PC-3 (cell line): ENCODE results near the gene ZNF532. TPM values are rescaled to one million over a fixed set of nuclear protein-coding genes. Genes with fewer than 3 reads are reported as not detected.

ENCODE experiments used
- ATAC-seq: fragments of 200-7000 bp; cut with Tn5 transposase; 2 replicates; pipeline ENCODE4 v1.9.1; 2020; ENCODE audit warnings: mild to moderate bottlenecking, moderate library complexity
- BruUV-seq: library from RNA; stranded (reverse); fragments of 400-500 nt; replicated peaks from 2 replicates; lab custom pipeline; 2021; lab: Mats Ljungman, UMichigan
- CTCF ChIA-PET: fragments of 300-600 bp; sonication (Branson Sonifier 250); formaldehyde crosslinking; loops from one replicate; lab custom pipeline; 2022; ENCODE audit warnings: antibody characterized with exemption; lab: Charles Lee
- POLR2A ChIA-PET: fragments of 300-600 bp; sonication (Branson Sonifier 250); formaldehyde crosslinking; loops from one replicate; lab custom pipeline; 2022; ENCODE audit warnings: antibody characterized with exemption; ENCODE audit not compliant: unreplicated experiment; lab: Charles Lee
- DNase-seq: peaks from one replicate; pipeline ENCODE4 v3.0.0-alpha.2; 2015
- H2AFZ ChIP-seq: fragments of 300-600 bp; sonication (generic); 2 replicates; pipeline ENCODE4 v1.6.0; 2016; ENCODE audit warnings: antibody characterized with exemption, low read length
- H3F3A ChIP-seq: fragments of 300-600 bp; sonication (generic); one replicate; pipeline ENCODE4 v1.6.0; 2017; ENCODE audit warnings: antibody characterized with exemption, low read length, control low read depth, mild to moderate bottlenecking; ENCODE audit not compliant: unreplicated experiment
- H3K27ac ChIP-seq: fragments of 300-600 bp; sonication (generic); 2 replicates; pipeline ENCODE4 v1.5.1; 2016; ENCODE audit warnings: mild to moderate bottlenecking, low read length
- H3K27me3 ChIP-seq: fragments of 300-600 bp; sonication (generic); 2 replicates; pipeline ENCODE4 v1.6.1; 2016; ENCODE audit warnings: low read length, mixed read lengths
- H3K36me3 ChIP-seq: fragments of 300-600 bp; sonication (generic); 2 replicates; pipeline ENCODE4 v1.6.1; 2016; ENCODE audit warnings: low read depth, mixed run types, low read length, mixed read lengths
- H3K4me1 ChIP-seq: fragments of 300-600 bp; sonication (generic); 2 replicates; pipeline ENCODE4 v1.5.1; 2016; ENCODE audit warnings: low read length; ENCODE audit not compliant: insufficient read depth
- H3K4me2 ChIP-seq: fragments of 300-600 bp; sonication (generic); 2 replicates; pipeline ENCODE4 v1.6.0; 2016; ENCODE audit warnings: low read length
- H3K4me3 ChIP-seq: fragments of 300-600 bp; sonication (generic); 2 replicates; pipeline ENCODE4 v1.5.1; 2016; ENCODE audit warnings: mild to moderate bottlenecking, low read length, mixed read lengths
- H3K79me2 ChIP-seq: fragments of 300-600 bp; sonication (generic); 2 replicates; pipeline ENCODE4 v1.6.1; 2017; ENCODE audit warnings: low read length, mixed read lengths
- H3K9ac ChIP-seq: fragments of 300-600 bp; sonication (generic); 2 replicates; pipeline ENCODE4 v1.6.0; 2016; ENCODE audit warnings: mild to moderate bottlenecking, low read length
- H3K9me2 ChIP-seq: fragments of 300-600 bp; sonication (generic); replicated peaks from 2 replicates; pipeline ENCODE4 v1.6.1; 2016; ENCODE audit warnings: mixed run types, low read length, mixed read lengths
- H3K9me3 ChIP-seq: fragments of 300-600 bp; sonication (generic); 2 replicates; pipeline ENCODE4 v1.6.1; 2016; ENCODE audit warnings: low read length, mixed read lengths
- H4K20me1 ChIP-seq: fragments of 300-600 bp; sonication (generic); 2 replicates; pipeline ENCODE4 v1.6.1; 2016; ENCODE audit warnings: low read length, mixed read lengths
- EZH2 ChIP-seq: fragments of 300-600 bp; sonication (generic); IDR thresholded peaks from one replicate; pipeline ENCODE4 v1.6.1; 2017; ENCODE audit warnings: antibody characterized with exemption, mild to moderate bottlenecking, low read length; ENCODE audit not compliant: unreplicated experiment
- EZH2phosphoT487 ChIP-seq: fragments of 300-600 bp; sonication (generic); IDR thresholded peaks from 2 replicates; pipeline ENCODE4 v1.6.1; 2018; ENCODE audit warnings: mild to moderate bottlenecking, antibody characterized with exemption, low read length, borderline replicate concordance
- intact Hi-C: fragments of 100-400 bp; cut with micrococcal nuclease; formaldehyde crosslinking; loops from 2 replicates; pipeline ENCODE4 v1.9.0; 2023
- total RNA-seq: library from RNA; depleted of rRNA; stranded (reverse); fragments of >200 nt; gene quantifications from 2 replicates; pipeline ENCODE4 v1.2.3, GENCODE V29; 2014
- TF ChIP-seq, protein P1 (sequence below): fragments of 300-600 bp; sonication (generic); conservative IDR thresholded peaks from 2 replicates; pipeline ENCODE4 v1.5.1; 2017; ENCODE audit warnings: antibody characterized with exemption, low read depth, mild to moderate bottlenecking, low read length

ZNF532 gene
- total RNA-seq, 1 experiment from 2014 or later = 47.3 TPM

DNA sequence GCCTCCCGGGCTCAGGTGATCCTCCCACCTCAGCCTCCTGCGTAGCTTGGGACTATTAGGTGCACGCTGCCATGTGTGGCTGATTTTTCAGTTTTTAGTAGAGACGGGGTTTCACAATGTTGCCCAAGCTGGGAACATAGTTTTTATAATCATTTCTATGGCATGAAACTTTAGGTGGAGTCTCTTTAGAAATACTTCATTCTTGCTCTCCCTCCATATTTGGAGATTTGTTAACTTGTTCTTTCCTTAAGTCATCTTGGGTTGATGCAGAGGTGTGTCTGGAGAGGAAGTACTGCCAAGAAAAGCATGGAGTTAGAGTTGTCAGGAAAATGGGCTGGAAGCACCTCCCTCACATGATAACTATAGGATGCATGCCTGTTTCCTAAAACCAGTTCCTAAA is 17.4 kb downstream of the ZNF532 start:
- Histone ChIP-seq H3F3A (peaks cover 2% of the 10 kb centered on the region), H3K27ac (no peak overlapping the region), H3K9me3 (no peaks in the 10 kb centered on the region), H3K27me3 (no peaks in the 10 kb centered on the region), H3K4me1 (peaks cover 9% of the 10 kb centered on the region), H2AFZ (no peak overlapping the region), H3K36me3 (peaks cover 40% of the 10 kb centered on the region), H4K20me1 (no peaks in the 10 kb centered on the region), H3K4me2 (no peak overlapping the region), H3K4me3 (no peak overlapping the region), H3K79me2 (peaks cover 98% of the 10 kb centered on the region), H3K9ac (no peak overlapping the region), H3K9me2 (no peaks in the 10 kb centered on the region)
- POLR2A ChIA-PET = no interaction called here
- intact Hi-C loops = loop anchor here (10.0 kb wide), 1 partner anchor 63 kb away; no protein-coding TSS in a partner anchor
- CTCF ChIA-PET = no interaction called here
- no TSS peak for BruUV-seq
- TF ChIP-seq, protein P1, sequence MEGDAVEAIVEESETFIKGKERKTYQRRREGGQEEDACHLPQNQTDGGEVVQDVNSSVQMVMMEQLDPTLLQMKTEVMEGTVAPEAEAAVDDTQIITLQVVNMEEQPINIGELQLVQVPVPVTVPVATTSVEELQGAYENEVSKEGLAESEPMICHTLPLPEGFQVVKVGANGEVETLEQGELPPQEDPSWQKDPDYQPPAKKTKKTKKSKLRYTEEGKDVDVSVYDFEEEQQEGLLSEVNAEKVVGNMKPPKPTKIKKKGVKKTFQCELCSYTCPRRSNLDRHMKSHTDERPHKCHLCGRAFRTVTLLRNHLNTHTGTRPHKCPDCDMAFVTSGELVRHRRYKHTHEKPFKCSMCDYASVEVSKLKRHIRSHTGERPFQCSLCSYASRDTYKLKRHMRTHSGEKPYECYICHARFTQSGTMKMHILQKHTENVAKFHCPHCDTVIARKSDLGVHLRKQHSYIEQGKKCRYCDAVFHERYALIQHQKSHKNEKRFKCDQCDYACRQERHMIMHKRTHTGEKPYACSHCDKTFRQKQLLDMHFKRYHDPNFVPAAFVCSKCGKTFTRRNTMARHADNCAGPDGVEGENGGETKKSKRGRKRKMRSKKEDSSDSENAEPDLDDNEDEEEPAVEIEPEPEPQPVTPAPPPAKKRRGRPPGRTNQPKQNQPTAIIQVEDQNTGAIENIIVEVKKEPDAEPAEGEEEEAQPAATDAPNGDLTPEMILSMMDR = no peak
- no peak for TF ChIP-seq EZH2
- TF ChIP-seq EZH2phosphoT487 = no peak
- no peak for ATAC-seq
- DNase-seq = no peak

DNA sequence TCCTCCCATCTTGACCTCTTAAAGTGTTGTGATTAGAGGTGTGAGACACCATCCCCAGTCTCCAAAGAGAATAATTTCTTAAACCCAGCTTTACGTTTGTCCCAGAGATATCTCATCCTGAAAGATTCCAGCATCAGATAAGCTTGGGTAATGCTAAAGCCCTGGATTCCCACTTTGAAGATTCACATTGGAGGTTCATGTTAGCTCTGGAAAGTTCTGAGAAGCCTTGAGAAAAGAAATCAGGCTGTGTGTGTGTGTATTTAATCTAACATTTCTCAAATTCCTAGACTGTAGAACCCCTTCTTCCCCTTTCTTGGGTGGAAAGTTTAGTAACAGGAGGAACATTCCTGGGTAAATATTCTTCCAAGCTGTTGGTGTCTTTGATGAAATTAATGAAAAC is 18.0 kb downstream of the ZNF532 start:
- ChIA-PET POLR2A (no interaction called here), CTCF (no interaction called here)
- no TSS peak for BruUV-seq
- H3K4me3 ChIP-seq = no peak overlapping the region
- H3K36me3 ChIP-seq = peaks cover 35% of the 10 kb centered on the region
- no peak overlapping the region for H3K4me2 ChIP-seq
- DNase-seq (no peak), ATAC-seq (no peak)
- H3K27ac ChIP-seq = no peak overlapping the region
- no peaks in the 10 kb centered on the region for H3K9me3 ChIP-seq
- no peaks in the 10 kb centered on the region for H3K27me3 ChIP-seq
- H3K79me2 ChIP-seq = peaks cover 96% of the 10 kb centered on the region
- no peaks in the 10 kb centered on the region for H4K20me1 ChIP-seq
- H3F3A ChIP-seq = peaks cover 4% of the 10 kb centered on the region
- intact Hi-C loops = loop anchor here (10.0 kb wide), 1 partner anchor 62 kb away; no protein-coding TSS in a partner anchor
- H3K9me2 ChIP-seq = no peaks in the 10 kb centered on the region
- no peak overlapping the region for H3K9ac ChIP-seq
- H2AFZ ChIP-seq = no peak overlapping the region
- H3K4me1 ChIP-seq = peaks cover 15% of the 10 kb centered on the region
- TF ChIP-seq EZH2phosphoT487 = no peak
- TF ChIP-seq, protein P1 = no peak
- TF ChIP-seq EZH2 = no peak

DNA sequence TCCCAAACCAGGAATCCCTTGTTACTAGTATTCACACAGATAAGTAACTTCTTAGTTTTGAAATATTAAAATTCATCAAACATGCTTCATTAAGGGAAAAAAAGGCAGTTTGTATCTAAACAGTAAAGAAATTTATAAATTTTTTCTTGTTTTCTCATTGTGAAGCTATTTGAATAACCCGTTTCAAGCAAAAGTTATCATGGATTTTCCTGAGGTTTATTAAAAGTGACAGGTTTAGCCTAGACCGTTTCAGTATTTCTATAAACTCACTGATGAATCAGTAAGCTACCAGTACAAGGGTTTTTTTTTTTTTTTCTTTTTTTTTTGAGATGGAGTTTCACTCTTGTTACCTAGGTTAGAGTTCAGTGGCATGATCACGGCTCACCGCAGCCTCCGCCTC is 20.0 kb downstream of the ZNF532 start:
- Histone ChIP-seq H3K27ac (no peak overlapping the region), H3K4me1 (peaks cover 20% of the 10 kb centered on the region), H3F3A (peaks cover 10% of the 10 kb centered on the region), H4K20me1 (no peaks in the 10 kb centered on the region), H3K4me3 (no peak overlapping the region), H3K9me3 (no peaks in the 10 kb centered on the region), H3K4me2 (no peak overlapping the region), H3K36me3 (peaks cover 35% of the 10 kb centered on the region; the same call in 1 of the 2 replicates), H3K27me3 (no peaks in the 10 kb centered on the region), H2AFZ (no peak overlapping the region), H3K9me2 (no peaks in the 10 kb centered on the region), H3K79me2 (peaks cover 92% of the 10 kb centered on the region), H3K9ac (no peak overlapping the region)
- no peak for ATAC-seq
- ChIA-PET CTCF (interaction anchor here (0.6 kb wide), 1 partner anchor 53 kb away, joined by 3 read pairs; no protein-coding TSS in a partner anchor), POLR2A (interaction anchor here (0.8 kb wide), 1 partner anchor 20 kb away, joined by 11 read pairs; the partner anchor contains the start of gene ZNF532)
- no peak for DNase-seq
- BruUV-seq = no TSS peak
- no peak for TF ChIP-seq EZH2
- TF ChIP-seq EZH2phosphoT487 = no peak
- TF ChIP-seq, protein P1 = no peak
- intact Hi-C loops = loop anchor here (5.0 to 10.0 kb wide), 2 partner anchors 60 to 183 kb away; no protein-coding TSS in a partner anchor
